ENCODE data around the gene PAWR.
"Not testable (repeated sequence)": the region's sequence is repeated elsewhere in the genome, so short reads cannot be mapped to it uniquely, and the experiment has no call there.

PAWR gene

GRCh38 chr12:79645235-79645630 lies 45.5 kb downstream of the PAWR start:
- no peak for DNase-seq

- no peak for DNase-seq
These were observed 46.2 kb downstream of the PAWR start for GRCh38 chr12:79644274-79645234.

- DNase-seq = no peak
These were observed 46.9 kb downstream of the PAWR start for GRCh38 chr12:79643821-79644220.

- no peak for DNase-seq
These were observed 52.3 kb downstream of the PAWR start for GRCh38 chr12:79638490-79638889.

- no peak for DNase-seq
These were observed 53.7 kb downstream of the PAWR start for GRCh38 chr12:79637093-79637492.

GRCh38 chr12:79635676-79636075 lies 55.1 kb downstream of the PAWR start:
- DNase-seq = no peak

- no peak for DNase-seq
These were observed 55.8 kb downstream of the PAWR start for GRCh38 chr12:79634957-79635471.

- DNase-seq = no peak
These were observed 61.2 kb downstream of the PAWR start for GRCh38 chr12:79629561-79629960.

- not testable (repeated sequence) for DNase-seq
These were observed 64.0 kb downstream of the PAWR start for GRCh38 chr12:79626735-79627134.

- DNase-seq = no peak
These were observed 66.4 kb downstream of the PAWR start for GRCh38 chr12:79624378-79624777.

- DNase-seq = no peak
These were observed 70.7 kb downstream of the PAWR start for GRCh38 chr12:79619872-79620562.

GRCh38 chr12:79618848-79619404 lies 71.8 kb downstream of the PAWR start:
- DNase-seq = no peak

- DNase-seq = no peak
These were observed 73.1 kb downstream of the PAWR start for GRCh38 chr12:79617696-79618095.

GRCh38 chr12:79615596-79616560 lies 74.9 kb downstream of the PAWR start:
- no peak for DNase-seq

GRCh38 chr12:79614730-79615129 lies 76.0 kb downstream of the PAWR start:
- no peak for DNase-seq

GRCh38 chr12:79601908-79602307 lies 88.9 kb downstream of the PAWR start:
- DNase-seq = no peak

GRCh38 chr12:79597910-79598309 lies 92.9 kb downstream of the PAWR start:
- DNase-seq = no peak

GRCh38 chr12:79596719-79597350 lies 93.9 kb downstream of the PAWR start:
- DNase-seq = no peak

GRCh38 chr12:79595273-79595672 lies 95.5 kb downstream of the PAWR start:
- no peak for DNase-seq

GRCh38 chr12:79592865-79593264 lies 97.9 kb downstream of the PAWR start:
- DNase-seq = no peak

GRCh38 chr12:79591988-79592387 lies 98.8 kb downstream of the PAWR start:
- DNase-seq = no peak

- no peak for DNase-seq
These were observed 100.0 kb downstream of the PAWR start for GRCh38 chr12:79590751-79591150.

All from DMS79 (cell line).